ENCODE results near the gene IL17RD. TPM values are rescaled to one million over a fixed set of nuclear protein-coding genes. Genes with fewer than 3 reads are reported as not detected.

IL17RD gene
- polyA plus RNA-seq, 1 of the 3 experiments (the other 2 are of a cell fraction) = 2.4 TPM

DNA sequence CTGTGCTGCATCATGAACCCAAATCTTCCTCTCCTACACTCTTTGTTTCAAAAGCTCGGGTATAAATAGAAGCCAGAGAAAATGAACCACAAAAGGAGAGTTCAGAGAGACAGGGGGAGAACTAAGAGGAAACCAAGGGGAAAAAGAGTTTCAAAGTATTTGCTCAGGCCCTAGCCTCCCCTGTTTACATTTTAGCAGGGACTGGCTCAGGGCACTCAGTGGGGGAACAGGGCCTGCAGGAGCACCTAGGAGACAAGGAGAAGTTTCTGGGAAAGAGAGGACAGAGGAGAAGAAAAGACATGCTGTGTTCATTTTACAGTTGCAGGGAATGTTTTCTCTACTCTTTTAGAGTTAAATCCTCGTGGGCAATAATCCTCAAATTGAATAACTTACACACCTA lies 8.5 kb upstream of the IL17RD start:
- Histone ChIP-seq H3K9me3 (no peaks in the 10 kb centered on the region), H3K79me2 (ENCODE audit: insufficient read depth) (no peaks in the 10 kb centered on the region), H3K36me3 (replicated peaks in 1 of 2; ENCODE audit: control insufficient read depth in 1 of 2, insufficient read depth in 2 of 2, low read length in 1 of 2) (no peaks in the 10 kb centered on the region), H3K4me2 (no peak overlapping the region), H3F3A (replicated peaks; ENCODE audit: insufficient read depth) (no peaks in the 10 kb centered on the region), H3K27ac (ENCODE audit: low read depth in 2 of 2, low read length in 1 of 2) (no peak overlapping the region), H4K20me1 (ENCODE audit: insufficient read depth) (no peaks in the 10 kb centered on the region), H3K4me1 (ENCODE audit: control insufficient read depth in 1 of 2, insufficient read depth in 2 of 2, low read depth in 1 of 2, low read length in 1 of 2) (peaks cover 0 to 8% of the 10 kb centered on the region in 2 experiments; a peak in 1 of 4 replicates), H3K9ac (no peak overlapping the region), H3K27me3 (ENCODE audit: insufficient read depth) (no peaks in the 10 kb centered on the region; the same call in 1 of the 2 replicates), H3K9me2 (no peaks in the 10 kb centered on the region), H3K4me3 (ENCODE audit: low read depth in 2 of 2, low read length in 1 of 2) (no peak overlapping the region), H2AFZ (ENCODE audit: low read depth) (no peak overlapping the region)
- no peak for TF ChIP-seq TEAD4 (IDR thresholded peaks at IDR 0.05; ENCODE audit: borderline replicate concordance, insufficient read depth)
- TF ChIP-seq, protein P1, sequence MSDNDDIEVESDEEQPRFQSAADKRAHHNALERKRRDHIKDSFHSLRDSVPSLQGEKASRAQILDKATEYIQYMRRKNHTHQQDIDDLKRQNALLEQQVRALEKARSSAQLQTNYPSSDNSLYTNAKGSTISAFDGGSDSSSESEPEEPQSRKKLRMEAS (IDR thresholded peaks at IDR 0.05; ENCODE audit: low read depth) = no peak
- no peak for TF ChIP-seq TCF12 (IDR thresholded peaks at IDR 0.05)
- no peak for TF ChIP-seq MXI1 (IDR thresholded peaks at IDR 0.05; ENCODE audit: low read depth, low read length)
- no peak for TF ChIP-seq GABPA (IDR thresholded peaks at IDR 0.05; ENCODE audit: low read depth)
- TF ChIP-seq, protein P2, sequence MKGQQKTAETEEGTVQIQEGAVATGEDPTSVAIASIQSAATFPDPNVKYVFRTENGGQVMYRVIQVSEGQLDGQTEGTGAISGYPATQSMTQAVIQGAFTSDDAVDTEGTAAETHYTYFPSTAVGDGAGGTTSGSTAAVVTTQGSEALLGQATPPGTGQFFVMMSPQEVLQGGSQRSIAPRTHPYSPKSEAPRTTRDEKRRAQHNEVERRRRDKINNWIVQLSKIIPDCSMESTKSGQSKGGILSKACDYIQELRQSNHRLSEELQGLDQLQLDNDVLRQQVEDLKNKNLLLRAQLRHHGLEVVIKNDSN (IDR thresholded peaks at IDR 0.05; ENCODE audit: borderline replicate concordance, low read depth) = no peak
- no peak for TF ChIP-seq ELF1 (IDR thresholded peaks at IDR 0.05)
- CTCF ChIA-PET = interaction anchor here (0.7 to 2.4 kb wide), 3 partner anchors 48 to 178 kb away, joined by 3 to 10 read pairs (median 6); no protein-coding TSS in a partner anchor
- no peak for DNase-seq
- 34% methylated on average over 2 of the region's 2 CpGs for WGBS (ENCODE audit: low lambda C conversion rate)
- POLR2A ChIA-PET = no interaction called here

DNA sequence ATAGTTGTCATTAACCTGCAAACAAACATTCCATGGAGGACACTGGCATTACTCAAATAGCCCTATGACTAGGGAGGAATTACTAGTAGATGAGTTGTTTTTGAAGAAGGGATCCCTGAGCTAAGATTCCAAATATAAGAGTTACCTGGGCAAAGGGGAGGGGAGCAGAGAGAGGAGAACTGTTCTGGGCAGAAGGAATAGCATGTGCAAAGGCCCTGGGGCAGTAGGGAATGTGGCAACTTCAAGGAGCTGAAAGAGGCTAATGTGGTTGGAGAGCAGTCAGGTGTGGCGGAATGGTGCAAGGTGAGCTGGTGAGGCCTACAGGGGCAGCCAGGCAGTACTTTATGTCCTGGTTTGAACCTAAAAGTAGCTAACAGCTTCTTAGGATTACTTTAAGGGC lies 5.8 kb upstream of the IL17RD start:
- ChIA-PET CTCF (interaction anchor here (0.6 to 5.9 kb wide), 40 partner anchors 9 to 538 kb away, joined by 3 to 52 read pairs (median 4); partner anchors contain the start of gene PDE12), POLR2A (no interaction called here)
- Histone ChIP-seq H3K9me3 (no peaks in the 10 kb centered on the region), H4K20me1 (ENCODE audit: insufficient read depth) (no peaks in the 10 kb centered on the region), H3K9me2 (no peaks in the 10 kb centered on the region), H3K4me2 (no peak overlapping the region), H3K79me2 (ENCODE audit: insufficient read depth) (no peaks in the 10 kb centered on the region), H3K9ac (no peak overlapping the region), H3K4me1 (ENCODE audit: control insufficient read depth in 1 of 2, insufficient read depth in 2 of 2, low read depth in 1 of 2, low read length in 1 of 2) (peaks cover 0 to 12% of the 10 kb centered on the region in 2 experiments; a peak in 1 of 4 replicates), H3K27ac (ENCODE audit: low read depth in 2 of 2, low read length in 1 of 2) (no peak overlapping the region), H2AFZ (ENCODE audit: low read depth) (no peak overlapping the region), H3K4me3 (ENCODE audit: low read depth in 2 of 2, low read length in 1 of 2) (no peak overlapping the region), H3F3A (replicated peaks; ENCODE audit: insufficient read depth) (no peaks in the 10 kb centered on the region), H3K36me3 (replicated peaks in 1 of 2; ENCODE audit: control insufficient read depth in 1 of 2, insufficient read depth in 2 of 2, low read length in 1 of 2) (no peaks in the 10 kb centered on the region), H3K27me3 (ENCODE audit: insufficient read depth) (peaks cover 15% of the 10 kb centered on the region; the same call in 1 of the 2 replicates)
- DNase-seq = no peak
- WGBS (ENCODE audit: low lambda C conversion rate) = 94% methylated on average over 1 of the region's 1 CpG
- TF ChIP-seq NFIC (IDR thresholded peaks at IDR 0.05; ENCODE audit: borderline replicate concordance) = no peak
- TF ChIP-seq GATA2 (CRISPR knock-in tag; IDR thresholded peaks at IDR 0.05) = no peak
- TF ChIP-seq YY1 (IDR thresholded peaks at IDR 0.05; ENCODE audit: low read depth) = no peak
- TF ChIP-seq MEF2A (IDR thresholded peaks at IDR 0.05; ENCODE audit: borderline replicate concordance, low read depth) = no peak
- TF ChIP-seq TEAD4 (IDR thresholded peaks at IDR 0.05; ENCODE audit: borderline replicate concordance, insufficient read depth) = no peak
- TF ChIP-seq, protein P3, sequence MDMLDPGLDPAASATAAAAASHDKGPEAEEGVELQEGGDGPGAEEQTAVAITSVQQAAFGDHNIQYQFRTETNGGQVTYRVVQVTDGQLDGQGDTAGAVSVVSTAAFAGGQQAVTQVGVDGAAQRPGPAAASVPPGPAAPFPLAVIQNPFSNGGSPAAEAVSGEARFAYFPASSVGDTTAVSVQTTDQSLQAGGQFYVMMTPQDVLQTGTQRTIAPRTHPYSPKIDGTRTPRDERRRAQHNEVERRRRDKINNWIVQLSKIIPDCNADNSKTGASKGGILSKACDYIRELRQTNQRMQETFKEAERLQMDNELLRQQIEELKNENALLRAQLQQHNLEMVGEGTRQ (IDR thresholded peaks at IDR 0.05; ENCODE audit: borderline replicate concordance, low read depth, low read length) = no peak
- TF ChIP-seq FOXJ3 (CRISPR knock-in tag; IDR thresholded peaks at IDR 0.05) = no peak
- TF ChIP-seq FOXM1 (IDR thresholded peaks at IDR 0.05; ENCODE audit: low read depth) = no peak
- TF ChIP-seq, protein P2 (IDR thresholded peaks at IDR 0.05; ENCODE audit: borderline replicate concordance, low read depth) = no peak
- TF ChIP-seq, protein P1 (IDR thresholded peaks at IDR 0.05; ENCODE audit: low read depth) = no peak

All from SK-N-SH (cell line).